Skeletal muscle cell (primary cell): ENCODE data around the gene PLEKHG3.

ENCODE experiments used
- DNase-seq: peaks from one replicate; pipeline ENCODE4 v3.0.0-alpha.2; 2010; ENCODE audit warnings: low read depth
- H3K4me3 ChIP-seq: 2 replicates; pipeline ENCODE4 v1.5.1; 2011; ENCODE audit warnings: low read depth, mild to moderate bottlenecking, control low read depth, low read length, moderate library complexity

PLEKHG3 gene

DNA sequence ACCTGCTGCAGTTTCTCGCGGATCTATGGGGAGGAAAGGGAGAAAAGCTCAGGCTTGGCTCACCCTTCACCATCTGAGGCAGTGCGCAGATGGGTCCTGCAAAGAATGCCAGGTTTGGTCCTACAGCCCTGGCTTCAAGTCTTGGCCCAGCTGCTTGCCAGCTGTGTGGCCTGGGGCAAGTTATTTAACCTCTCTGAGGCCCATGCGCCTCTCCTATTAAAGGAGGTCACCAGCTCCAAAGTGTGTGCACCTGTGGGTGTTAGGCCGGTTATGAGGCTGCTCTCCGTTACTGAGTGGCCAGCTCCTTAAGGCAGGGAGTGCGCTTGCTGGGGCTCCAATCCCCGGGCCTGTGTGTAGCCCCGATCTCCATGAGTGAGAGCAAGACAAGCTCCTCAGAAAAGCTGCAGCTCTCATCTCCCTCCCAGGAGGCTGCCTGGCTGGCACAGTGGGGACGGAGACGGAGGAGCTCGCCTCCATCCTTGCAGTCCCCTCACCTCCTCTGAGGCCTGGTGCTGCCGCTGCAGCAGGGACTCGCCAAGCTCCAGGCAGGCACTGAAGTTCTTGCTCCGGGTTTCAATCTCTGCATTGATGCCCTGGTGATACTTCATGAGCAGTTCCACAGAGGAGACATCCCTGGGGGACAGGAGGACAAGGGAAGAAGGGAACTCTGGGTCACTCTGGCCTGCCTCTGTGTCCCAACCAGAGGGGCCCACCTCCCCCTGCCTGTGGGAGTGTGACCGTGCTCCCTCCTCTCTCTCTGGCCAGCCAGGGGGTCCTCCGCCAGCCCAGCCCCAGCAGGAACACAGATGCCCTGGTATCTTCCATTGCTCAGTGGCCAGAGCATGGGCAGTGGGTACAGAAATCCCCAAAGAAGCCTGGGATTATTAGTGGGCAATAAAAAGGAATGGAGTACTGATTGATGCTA, 65.1 kb downstream of the PLEKHG3 start:
- H3K4me3 ChIP-seq: no peak overlapping the region
- DNase-seq: no peak

- H3K4me3 ChIP-seq: no peak overlapping the region
- no peak for DNase-seq
Observed at GRCh38 chr14:64770751-64771150, 66.5 kb downstream of the PLEKHG3 start.

- H3K4me3 ChIP-seq: no peak overlapping the region
- no peak for DNase-seq
Observed at GRCh38 chr14:64771161-64771560, 66.9 kb downstream of the PLEKHG3 start.

GRCh38 chr14:64772397-64772950, 68.2 kb downstream of the PLEKHG3 start:
- no peak overlapping the region for H3K4me3 ChIP-seq
- DNase-seq: no peak

GRCh38 chr14:64773046-64773445, 68.8 kb downstream of the PLEKHG3 start:
- DNase-seq: no peak
- no peak overlapping the region for H3K4me3 ChIP-seq

- no peak for DNase-seq
Observed at GRCh38 chr14:64773577-64773976, 69.4 kb downstream of the PLEKHG3 start.

GRCh38 chr14:64774272-64774671, 70.0 kb downstream of the PLEKHG3 start:
- no peak for DNase-seq
- no peak overlapping the region for H3K4me3 ChIP-seq

More at GRCh38 chr14:64773577-64773976, 69.4 kb downstream of the PLEKHG3 start:
- no peak overlapping the region for H3K4me3 ChIP-seq

- no peak for DNase-seq
- H3K4me3 ChIP-seq: no peak overlapping the region
Observed at GRCh38 chr14:64775081-64775777, 71.0 kb downstream of the PLEKHG3 start.

DNA sequence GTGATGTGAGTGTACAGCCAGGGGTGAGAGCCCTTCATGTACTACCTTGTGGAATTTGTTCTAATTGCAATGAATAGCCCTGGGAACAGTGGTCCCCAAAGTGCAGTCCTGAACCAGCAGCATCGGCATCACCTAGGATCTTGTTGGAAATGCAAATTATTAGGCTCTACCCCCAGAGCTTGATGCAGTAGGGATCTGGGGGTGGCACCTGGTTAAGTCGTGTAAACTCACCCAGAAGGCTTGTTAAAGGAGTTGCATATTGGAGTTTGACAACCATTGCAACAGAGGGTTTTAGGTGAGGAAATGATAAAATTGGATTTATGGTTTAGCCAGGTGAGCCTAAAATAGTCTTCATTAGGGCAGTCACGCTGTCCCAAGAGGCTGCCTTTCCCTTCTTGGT, 73.2 kb downstream of the PLEKHG3 start:
- no peak for DNase-seq

GRCh38 chr14:64778104-64778754, 74.0 kb downstream of the PLEKHG3 start:
- no peak overlapping the region for H3K4me3 ChIP-seq
- DNase-seq: no peak

More for the DNA sequence above, 73.2 kb downstream of the PLEKHG3 start:
- H3K4me3 ChIP-seq: no peak overlapping the region

GRCh38 chr14:64779472-64779871, 75.2 kb downstream of the PLEKHG3 start:
- no peak for DNase-seq
- no peak overlapping the region for H3K4me3 ChIP-seq

DNA sequence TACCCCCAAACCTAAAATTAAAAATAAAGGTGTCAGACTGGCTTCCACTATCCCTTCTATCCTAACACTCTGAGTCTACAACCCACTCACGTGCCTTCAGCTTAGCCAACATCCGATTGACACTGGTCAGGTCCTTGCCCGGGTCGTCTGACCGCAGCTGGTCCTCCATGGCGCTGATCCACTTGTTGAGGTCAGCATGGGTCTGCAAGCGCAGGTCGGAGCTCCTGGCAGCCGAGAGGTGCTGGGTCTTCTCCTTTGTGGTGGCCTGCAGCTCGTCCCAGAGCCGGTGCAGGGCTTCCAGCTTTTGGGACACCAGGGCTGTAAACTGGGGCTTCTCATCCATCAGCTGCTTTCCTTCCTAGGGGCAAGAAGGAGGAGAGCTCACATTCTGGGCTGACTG, 78.0 kb downstream of the PLEKHG3 start:
- DNase-seq: no peak
- no peak overlapping the region for H3K4me3 ChIP-seq

- no peak for DNase-seq
- no peak overlapping the region for H3K4me3 ChIP-seq
Observed at GRCh38 chr14:64784006-64784405, 79.8 kb downstream of the PLEKHG3 start.

DNA sequence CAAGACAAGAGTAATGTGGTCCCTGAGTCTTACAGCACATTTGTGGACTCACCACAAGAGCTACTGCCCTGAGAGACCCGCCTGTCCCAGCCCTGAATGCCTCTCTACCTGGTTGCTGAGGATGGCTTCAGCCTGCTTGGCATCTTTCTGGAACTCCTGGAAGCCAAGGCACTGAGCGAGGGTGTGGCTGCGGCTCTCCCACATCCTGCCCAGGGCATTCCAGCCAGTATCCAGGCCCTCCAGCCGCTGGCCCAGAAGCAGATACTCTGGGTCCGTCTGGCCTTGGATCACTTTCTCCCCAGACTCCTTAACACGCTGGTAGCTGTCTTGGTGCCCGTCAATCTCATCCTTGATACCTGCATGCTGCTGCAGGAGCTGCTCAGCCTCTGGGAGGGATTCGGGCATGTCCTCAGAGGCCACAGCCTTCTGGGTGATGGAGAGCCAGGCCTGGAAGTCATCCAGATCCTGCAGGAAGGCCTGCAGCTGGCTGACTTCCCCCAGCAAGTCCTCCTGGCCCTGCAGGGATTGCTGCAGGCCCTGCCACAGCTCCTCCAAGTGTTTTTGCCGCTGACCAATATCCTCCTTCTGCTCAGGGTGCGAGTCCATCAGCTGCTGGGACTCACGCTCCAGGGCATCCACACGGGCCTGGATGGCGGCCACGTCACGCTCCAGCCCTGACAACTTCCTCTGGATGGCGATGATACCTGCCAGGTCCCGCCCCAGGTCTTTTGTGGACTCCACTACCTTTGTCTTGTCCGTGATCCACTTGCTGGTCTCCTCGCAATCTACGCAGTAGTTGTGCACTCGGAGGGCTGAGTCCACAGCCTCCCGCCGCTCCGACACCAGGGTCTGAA, 82.3 kb downstream of the PLEKHG3 start:
- DNase-seq: no peak

GRCh38 chr14:64787619-64788018, 83.4 kb downstream of the PLEKHG3 start:
- DNase-seq: no peak
- H3K4me3 ChIP-seq: no peak overlapping the region

More for the DNA sequence above, 82.3 kb downstream of the PLEKHG3 start:
- H3K4me3 ChIP-seq: no peak overlapping the region

DNA sequence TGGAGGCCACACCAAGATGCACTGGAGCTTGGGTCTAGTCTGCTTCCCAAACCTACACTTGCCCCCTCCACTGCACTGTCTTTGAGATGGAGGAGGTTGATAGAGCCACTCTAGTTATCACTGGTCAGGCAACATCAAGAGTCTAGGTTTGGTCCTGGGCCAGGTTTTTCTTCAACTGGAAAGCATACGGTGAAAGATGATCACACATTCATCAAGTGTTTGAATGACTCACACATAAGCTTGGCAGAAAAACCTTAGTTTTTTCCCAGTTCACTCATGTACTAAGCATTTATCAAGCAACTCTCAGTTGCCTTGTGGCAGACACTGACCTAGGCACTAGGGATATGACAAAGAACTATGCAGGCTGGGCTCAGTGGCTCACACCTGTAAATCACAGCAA, 84.5 kb downstream of the PLEKHG3 start:
- no peak overlapping the region for H3K4me3 ChIP-seq
- peak; percentile 79 for DNase-seq

- no peak overlapping the region for H3K4me3 ChIP-seq
- DNase-seq: no peak
Observed at GRCh38 chr14:64789696-64790095, 85.5 kb downstream of the PLEKHG3 start.

- no peak for DNase-seq
- H3K4me3 ChIP-seq: no peak overlapping the region
Observed at GRCh38 chr14:64790478-64790877, 86.3 kb downstream of the PLEKHG3 start.

DNA sequence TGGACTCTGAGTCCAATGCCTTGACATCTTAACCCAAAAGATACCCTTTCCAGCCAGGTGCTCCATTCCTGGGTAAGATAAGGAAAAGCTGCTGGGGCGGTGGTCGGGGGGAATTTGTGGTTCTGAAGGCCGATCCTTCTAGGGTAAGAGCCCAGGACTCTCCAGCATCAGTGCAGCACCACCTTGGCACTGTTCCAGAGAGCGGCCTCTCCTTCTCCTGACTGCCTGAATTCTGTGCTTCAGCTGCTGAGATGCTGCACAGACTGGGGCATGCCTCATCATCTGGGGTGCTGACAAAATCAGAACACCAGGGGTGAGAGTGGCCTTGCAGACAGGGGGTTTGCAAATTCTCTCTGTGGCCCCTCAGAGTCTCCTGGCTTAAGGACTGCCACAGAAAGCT, 88.0 kb downstream of the PLEKHG3 start:
- H3K4me3 ChIP-seq: no peak overlapping the region
- no peak for DNase-seq
